AG04450 (cell line): ENCODE data around the gene SLC17A2. TPM values are rescaled to one million over a fixed set of nuclear protein-coding genes. Genes with fewer than 3 reads are reported as not detected.

ENCODE experiments used
- CTCF ChIA-PET: fragments of 300-600, 350-600 bp; formaldehyde crosslinking; extraction: SDS; loops from one replicate; lab custom pipeline; 2022; ENCODE audit warnings: antibody characterized with exemption, inconsistent platforms; lab: Charles Lee
- POLR2A ChIA-PET: fragments of 350-600 bp; formaldehyde crosslinking; extraction: SDS; loops from one replicate; lab custom pipeline; 2021; ENCODE audit warnings: antibody characterized with exemption, inconsistent platforms; lab: Yijun Ruan, JAX
- DNase-seq: peaks from one replicate; pipeline ENCODE4 v3.0.0-alpha.2; 2011; ENCODE audit warnings: low read depth, low spot score
- H3K27ac ChIP-seq: one replicate; pipeline ENCODE4 v1.5.1; 2012; ENCODE audit warnings: low read depth, low read length, control low read depth
- H3K27me3 ChIP-seq: one replicate; pipeline ENCODE4 v1.6.0; 2012; ENCODE audit warnings: low read length; ENCODE audit not compliant: control insufficient read depth, insufficient read depth
- H3K4me3 ChIP-seq: 2 replicates; pipeline ENCODE4 v1.5.1; 2011; ENCODE audit warnings: mild to moderate bottlenecking, low read depth, low read length, control low read depth
- H3K9me3 ChIP-seq: 2 replicates; pipeline ENCODE4 v1.5.1; 2012; ENCODE audit warnings: low read length; ENCODE audit not compliant: control insufficient read depth, insufficient read depth
- polyA plus RNA-seq: library from polyadenylated mRNA; depleted of rRNA; stranded (reverse); fragments of >200 nt; gene quantifications from 2 replicates; pipeline ENCODE4 v1.2.3, GENCODE V29; 2011
- TF ChIP-seq, protein P1 (sequence below): IDR thresholded peaks from 2 replicates; pipeline ENCODE4 v1.5.1; 2011; ENCODE audit warnings: low read depth, low read length, control low read depth, inconsistent platforms

The SLC17A2 gene
- polyA plus RNA-seq, 1 experiment: not detected

DNA sequence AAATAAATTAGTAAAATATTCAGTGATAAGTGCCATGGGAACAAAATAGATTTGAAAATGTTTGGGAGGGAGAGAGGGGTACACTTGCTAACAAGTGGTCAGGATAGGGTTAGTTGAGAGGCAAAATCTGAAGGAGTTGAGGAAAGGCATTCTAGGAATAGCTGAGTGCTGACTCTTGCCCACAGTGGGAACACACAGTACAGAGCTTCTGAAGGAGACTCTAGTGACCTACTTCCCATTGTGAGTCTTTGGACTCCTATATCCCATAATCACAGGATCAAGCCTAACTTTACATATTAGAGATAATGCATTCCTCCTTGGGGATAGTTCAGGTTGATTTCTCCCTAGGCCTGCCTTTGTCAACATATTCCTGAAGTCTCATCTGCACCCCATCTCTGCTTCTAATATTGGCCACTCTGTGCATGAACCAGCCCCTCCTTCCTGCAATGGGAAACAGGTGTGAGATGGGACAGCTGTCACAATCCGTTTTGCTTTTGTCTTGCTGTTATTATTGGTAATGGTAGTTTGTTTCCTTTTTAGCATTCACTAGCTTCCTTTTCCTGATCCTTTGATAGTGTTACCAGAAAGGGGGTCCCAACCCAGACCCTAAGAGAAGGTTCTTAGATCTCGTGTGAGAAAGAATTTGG is 29.5 kb upstream of the SLC17A2 start:
- H3K9me3 ChIP-seq: no peaks in the 10 kb centered on the region
- DNase-seq: no peak
- H3K4me3 ChIP-seq: no peak overlapping the region
- H3K27ac ChIP-seq: no peak overlapping the region
- H3K27me3 ChIP-seq: no peaks in the 10 kb centered on the region
- TF ChIP-seq, protein P1, sequence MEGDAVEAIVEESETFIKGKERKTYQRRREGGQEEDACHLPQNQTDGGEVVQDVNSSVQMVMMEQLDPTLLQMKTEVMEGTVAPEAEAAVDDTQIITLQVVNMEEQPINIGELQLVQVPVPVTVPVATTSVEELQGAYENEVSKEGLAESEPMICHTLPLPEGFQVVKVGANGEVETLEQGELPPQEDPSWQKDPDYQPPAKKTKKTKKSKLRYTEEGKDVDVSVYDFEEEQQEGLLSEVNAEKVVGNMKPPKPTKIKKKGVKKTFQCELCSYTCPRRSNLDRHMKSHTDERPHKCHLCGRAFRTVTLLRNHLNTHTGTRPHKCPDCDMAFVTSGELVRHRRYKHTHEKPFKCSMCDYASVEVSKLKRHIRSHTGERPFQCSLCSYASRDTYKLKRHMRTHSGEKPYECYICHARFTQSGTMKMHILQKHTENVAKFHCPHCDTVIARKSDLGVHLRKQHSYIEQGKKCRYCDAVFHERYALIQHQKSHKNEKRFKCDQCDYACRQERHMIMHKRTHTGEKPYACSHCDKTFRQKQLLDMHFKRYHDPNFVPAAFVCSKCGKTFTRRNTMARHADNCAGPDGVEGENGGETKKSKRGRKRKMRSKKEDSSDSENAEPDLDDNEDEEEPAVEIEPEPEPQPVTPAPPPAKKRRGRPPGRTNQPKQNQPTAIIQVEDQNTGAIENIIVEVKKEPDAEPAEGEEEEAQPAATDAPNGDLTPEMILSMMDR: no peak
- POLR2A ChIA-PET: interaction anchor here (0.7 kb wide), 1 partner anchor 57 kb away, joined by 4 read pairs; no protein-coding TSS in a partner anchor
- CTCF ChIA-PET: no interaction called here

DNA sequence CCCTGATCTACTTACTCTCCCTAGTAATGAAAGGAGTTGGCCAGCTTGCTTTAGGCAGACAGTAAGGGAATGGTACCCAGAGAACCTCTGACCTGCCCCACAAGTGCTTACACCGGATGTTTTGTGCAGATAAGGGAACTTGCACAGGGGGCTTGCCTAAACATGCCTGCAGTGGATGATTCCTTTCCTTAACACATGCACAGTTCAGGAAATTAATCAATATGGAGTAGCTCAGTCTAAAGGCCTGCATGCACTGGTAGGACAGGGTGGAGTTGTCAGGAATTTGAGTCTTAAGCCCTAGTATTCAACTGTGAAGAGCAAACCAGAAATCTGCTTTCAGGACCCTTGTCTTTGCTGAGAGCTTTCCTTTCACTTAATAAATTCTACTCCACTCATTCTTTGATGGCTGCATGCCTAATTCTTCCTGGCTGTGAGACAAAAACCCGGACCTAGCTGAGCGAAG is 28.2 kb upstream of the SLC17A2 start:
- ChIA-PET POLR2A (no interaction called here), CTCF (interaction anchor here (0.6 to 1.4 kb wide), 3 partner anchors 11 to 44 kb away, joined by 3 to 4 read pairs (median 3); no protein-coding TSS in a partner anchor)
- no peak overlapping the region for H3K27ac ChIP-seq
- H3K9me3 ChIP-seq: no peaks in the 10 kb centered on the region
- DNase-seq: no peak
- H3K27me3 ChIP-seq: no peaks in the 10 kb centered on the region
- TF ChIP-seq, protein P1: no peak
- H3K4me3 ChIP-seq: no peak overlapping the region

DNA sequence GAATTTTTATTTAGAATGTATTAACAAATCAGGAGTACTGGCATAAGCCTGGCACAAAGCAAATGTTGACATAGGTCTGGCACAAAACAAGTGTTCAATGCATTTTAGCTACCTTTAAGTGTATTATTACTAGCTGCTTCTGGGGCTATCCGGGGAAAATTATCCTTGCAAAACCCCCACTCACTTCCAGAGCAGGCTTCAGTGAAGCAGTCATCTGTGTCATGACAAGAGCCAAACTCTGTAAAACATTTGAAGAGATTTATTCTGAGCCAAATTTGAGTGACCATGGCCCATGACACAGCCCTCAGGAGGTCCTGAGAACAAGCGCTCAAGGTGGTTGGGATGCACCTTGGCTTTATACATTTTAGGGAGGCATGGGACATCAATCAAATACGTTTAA is 25.7 kb upstream of the SLC17A2 start:
- Histone ChIP-seq H3K4me3 (no peak overlapping the region), H3K9me3 (no peaks in the 10 kb centered on the region), H3K27ac (no peak overlapping the region), H3K27me3 (peaks cover 2% of the 10 kb centered on the region)
- no peak for DNase-seq
- CTCF ChIA-PET: interaction anchor here (0.6 kb wide), 1 partner anchor 9 kb away, joined by 6 read pairs; no protein-coding TSS in a partner anchor
- TF ChIP-seq, protein P1: no peak
- POLR2A ChIA-PET: no interaction called here

DNA sequence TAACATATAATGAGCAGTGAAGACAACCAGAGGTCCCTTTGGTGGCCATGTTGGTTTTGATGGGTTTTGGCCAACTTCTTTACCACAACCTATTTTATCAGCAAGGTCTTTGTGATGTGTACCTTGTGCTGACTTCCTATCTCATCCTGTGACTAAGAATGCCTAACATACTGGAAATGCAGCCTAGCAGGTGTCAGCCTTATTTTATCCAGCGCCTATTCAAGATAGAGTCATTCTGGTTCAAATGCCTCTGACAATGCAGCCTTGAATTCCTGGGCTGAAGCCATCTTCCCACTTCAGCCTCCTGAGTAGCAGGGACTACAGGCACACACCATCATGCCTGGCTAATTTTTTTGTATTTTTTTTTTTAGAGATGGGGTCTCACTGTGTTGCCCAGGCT is 24.3 kb upstream of the SLC17A2 start:
- TF ChIP-seq, protein P1: no peak
- Histone ChIP-seq H3K9me3 (no peaks in the 10 kb centered on the region), H3K27me3 (peaks cover 2% of the 10 kb centered on the region), H3K4me3 (no peak overlapping the region), H3K27ac (no peak overlapping the region)
- POLR2A ChIA-PET: no interaction called here
- CTCF ChIA-PET: interaction anchor here (0.6 to 1.1 kb wide), 3 partner anchors 26 to 352 kb away, joined by 3 to 6 read pairs (median 4); no protein-coding TSS in a partner anchor
- no peak for DNase-seq

DNA sequence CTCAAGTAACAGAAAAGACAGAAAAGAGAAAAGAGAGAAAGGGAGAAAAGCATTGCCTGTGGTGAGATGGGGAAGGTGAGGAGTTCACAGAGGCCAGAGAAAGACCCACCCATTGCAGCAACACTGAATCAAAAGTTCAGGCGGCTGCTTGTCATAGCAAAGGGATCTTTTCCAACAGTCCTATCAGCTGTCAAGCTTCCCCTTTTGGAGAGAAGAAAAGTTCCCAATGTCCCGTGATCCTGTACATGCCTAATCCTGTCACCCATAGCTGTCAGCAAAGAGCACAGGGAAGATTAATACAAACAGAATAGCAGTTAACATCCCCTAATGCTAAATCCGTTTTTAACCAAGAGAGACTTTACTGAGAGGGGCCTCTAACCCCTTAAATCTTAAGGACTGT is 23.2 kb upstream of the SLC17A2 start:
- CTCF ChIA-PET: no interaction called here
- POLR2A ChIA-PET: no interaction called here
- Histone ChIP-seq H3K27ac (no peak overlapping the region), H3K27me3 (peaks cover 2% of the 10 kb centered on the region), H3K9me3 (no peaks in the 10 kb centered on the region), H3K4me3 (no peak overlapping the region)
- TF ChIP-seq, protein P1: no peak
- DNase-seq: no peak
